ENCODE measurements around the gene ZNF442.
"Not testable (repeated sequence)": the region's sequence is repeated elsewhere in the genome, so short reads cannot be mapped to it uniquely, and the experiment has no call there.

ZNF442 gene

DNA sequence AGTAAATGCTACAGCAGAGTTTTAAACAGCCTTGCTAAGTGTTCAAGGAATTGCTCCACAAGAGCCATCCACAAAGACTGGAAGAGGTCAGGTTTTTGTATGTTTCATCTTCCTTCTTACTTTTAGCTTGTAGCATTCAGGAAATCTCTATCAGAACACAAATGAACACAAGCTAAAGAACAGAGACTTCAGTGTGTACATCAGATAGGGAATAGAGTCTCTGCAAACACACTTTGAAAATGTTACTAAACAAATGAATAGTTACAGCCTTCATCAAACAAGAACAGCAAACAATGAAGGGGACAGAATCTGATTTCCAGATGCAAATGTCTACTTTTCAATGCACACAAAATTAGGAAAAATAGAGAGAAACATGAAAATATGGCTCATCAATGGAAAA is 39.8 kb downstream of the ZNF442 start:
- no peak for DNase-seq

- DNase-seq: no peak
Observed at GRCh38 chr19:12318782-12319413, 46.6 kb downstream of the ZNF442 start.

DNA sequence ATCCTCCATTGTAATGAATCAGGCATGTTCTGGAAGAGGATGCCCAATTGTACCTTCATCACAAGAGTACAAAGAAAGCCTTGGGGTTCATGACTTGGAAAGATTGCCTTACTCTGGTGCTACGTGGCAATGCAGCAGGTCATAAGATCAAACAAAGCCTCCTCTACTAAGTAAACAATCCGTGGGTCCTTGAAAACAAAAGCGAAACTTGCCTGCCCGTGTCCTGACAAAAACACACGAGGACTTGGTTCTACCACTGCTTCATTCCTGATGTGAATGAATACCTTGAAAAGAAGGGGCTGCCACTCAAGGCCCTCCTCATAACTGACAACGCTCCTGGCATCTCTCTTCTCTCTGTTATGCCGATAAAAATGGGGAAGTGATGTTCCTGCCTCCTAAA is 50.9 kb downstream of the ZNF442 start:
- DNase-seq: no peak

GRCh38 chr19:12308891-12309290 is 56.6 kb downstream of the ZNF442 start:
- not testable (repeated sequence) for DNase-seq
